GM19193 (cell line): ENCODE data around the gene NCOA6.

Experiments
- POLR2A ChIP-seq: IDR thresholded peaks from 4 replicates; pipeline ENCODE4 v1.6.1; 2011; ENCODE audit not compliant: insufficient read depth, insufficient read length; ENCODE audit errors: extremely low read depth

NCOA6 gene

DNA sequence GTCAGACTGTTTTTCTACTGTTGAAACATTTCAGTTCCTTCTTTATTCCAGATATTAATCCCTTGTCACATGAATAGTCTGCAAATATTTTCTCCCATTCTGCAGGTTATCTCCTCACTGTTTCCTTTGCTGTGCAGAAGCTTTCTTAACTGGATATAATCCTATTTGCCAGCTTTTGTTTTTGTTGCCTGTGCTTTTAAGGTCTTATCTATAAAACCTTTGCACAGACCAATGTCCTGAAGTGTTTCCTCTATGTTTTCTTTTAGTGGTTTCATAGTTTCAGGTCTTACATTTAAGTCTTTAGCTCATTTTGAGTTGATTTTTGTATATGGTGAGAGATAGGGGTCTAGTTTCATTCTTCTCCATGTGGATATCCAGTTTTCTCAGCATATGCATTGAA, 19.2 kb downstream of the NCOA6 start:
- no peak for TF ChIP-seq POLR2A

DNA sequence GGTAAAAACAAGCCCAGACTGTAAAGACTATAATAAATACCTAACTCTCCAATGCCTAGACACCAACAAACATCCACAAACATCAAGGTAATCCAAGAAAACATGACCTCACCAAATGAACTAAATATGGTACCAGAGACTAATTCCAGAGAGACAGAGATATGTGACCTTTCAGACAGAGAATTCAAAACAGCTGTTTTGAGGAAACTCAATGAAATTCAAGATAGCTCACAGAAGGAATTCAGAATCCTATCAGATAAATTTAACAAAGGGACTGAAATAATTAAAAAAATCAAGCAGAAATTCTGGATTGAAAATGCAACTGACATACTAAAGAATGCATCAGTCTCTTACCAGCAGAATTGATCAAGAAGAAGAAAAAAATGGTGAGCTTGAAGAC, 26.6 kb downstream of the NCOA6 start:
- no peak for TF ChIP-seq POLR2A

DNA sequence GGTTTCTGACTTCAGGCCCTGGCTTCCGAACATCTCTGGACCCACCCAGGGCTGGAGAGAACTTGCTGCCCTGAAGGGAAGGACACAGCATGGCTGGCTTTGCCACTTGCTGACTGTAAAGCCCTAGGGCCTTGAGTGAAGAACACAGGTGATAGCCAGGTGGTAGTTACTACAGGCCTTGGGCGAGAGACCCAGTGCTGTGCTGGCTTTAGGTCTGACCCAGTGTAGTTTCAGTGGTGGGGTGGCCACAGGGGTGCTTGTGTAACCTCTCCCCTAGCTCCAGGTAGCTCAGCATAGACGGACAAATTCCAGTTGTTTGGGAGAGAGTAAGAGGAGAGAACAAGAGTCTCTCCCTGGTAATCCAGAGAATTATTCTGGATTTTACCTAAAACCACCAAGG, 27.1 kb downstream of the NCOA6 start:
- no peak for TF ChIP-seq POLR2A

DNA sequence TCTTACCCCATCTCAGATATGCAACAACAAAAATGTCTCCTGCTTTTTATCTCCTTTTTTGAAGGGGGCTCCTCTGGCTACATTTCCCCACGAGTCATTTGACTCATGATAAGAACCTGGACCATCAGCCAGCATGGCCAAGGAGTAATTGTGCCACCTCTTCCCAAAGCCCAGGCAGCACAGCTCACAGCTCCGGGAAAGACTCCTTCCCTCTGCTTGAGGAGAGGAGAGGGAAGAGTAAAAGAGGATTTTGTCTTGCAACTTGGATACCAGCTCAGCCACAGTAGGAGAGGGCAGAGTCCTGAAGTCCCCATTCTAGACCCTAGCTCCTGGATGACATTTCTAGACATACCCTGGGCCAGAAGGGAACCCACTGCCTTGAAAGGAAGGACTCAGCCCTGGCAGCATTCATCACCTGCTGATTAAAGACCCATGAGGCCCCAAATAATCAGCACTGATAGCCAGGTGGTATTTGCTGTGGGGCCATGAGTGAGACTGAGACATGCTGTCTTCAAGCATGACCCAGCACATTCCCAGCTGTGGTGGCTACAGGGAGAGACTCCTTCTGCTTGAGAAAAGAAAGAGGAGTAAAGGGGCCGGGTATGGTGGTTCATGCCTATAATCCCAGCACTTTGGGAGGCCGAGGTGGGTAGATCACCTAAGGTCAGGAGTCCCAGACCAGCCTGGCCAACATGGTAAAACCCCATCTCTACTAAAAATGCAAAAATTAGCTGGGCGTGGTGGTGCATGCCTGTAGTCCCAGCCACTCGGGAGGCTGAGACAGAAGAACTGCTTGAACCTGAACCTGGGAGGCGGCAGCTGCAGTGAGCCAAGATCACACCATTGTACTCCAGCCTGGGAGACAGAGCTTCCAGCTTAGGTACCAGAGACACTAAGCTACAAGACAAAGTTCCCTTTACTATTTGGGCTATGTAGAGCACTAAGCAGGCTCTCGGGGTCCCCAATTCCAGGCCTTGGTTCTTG, 28.1 kb downstream of the NCOA6 start:
- TF ChIP-seq POLR2A = no peak

DNA sequence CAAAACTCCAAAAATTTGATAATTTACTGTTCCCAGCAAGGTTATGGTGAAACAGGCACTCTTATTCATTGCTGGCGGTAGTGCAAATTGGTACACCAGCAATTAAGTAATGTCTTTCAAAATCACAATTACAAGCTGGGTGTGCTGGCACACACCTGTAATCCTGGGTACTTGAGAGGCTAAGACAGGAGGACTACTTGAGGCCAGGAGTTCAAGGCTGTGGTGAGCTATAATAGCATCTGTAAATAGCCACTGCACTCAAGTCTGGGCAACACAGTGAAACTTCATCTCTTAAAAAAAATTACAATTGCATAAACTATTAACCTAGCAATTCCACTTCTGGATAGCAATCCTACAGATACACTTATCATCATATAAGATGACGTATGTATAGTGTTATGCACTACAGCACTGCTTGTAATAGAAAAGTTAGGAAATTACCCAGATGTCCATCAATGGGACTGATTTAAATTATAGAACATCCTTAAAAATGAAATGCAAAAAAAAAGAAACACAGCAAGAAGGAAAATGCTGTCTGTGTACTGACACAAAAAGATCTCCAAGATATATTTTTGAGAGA, 31.4 kb downstream of the NCOA6 start:
- TF ChIP-seq POLR2A = no peak

DNA sequence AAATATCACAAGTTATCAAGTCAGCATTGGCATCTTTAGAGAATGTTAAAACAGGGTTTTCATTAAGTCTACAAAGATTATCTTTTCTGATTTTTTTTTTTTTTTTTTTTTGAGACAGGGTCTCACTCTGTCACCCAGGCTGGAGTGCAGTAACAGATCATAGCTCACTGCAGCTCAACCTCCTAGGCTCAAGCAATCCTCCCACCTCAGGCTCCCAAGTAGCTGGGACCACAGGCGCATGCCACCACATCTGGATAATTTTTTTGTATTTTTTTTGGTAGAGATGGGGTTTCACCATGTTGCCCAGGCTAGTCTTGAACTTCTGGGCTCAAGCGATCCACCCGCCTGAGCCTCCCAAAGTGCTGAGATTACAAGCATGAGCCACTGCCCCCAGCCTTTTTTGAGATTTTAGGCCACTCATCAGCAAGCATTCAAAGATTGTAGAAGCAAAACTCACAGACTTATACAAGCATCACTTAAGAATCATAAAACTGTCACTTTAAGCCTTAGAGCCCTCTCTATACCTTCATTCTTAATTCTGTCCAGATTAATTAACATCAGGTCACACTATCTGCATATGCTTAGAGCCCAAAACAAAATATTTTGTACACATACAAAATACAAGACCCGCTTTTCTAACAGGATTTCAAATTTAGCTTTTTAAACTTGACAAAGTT, 32.6 kb downstream of the NCOA6 start:
- TF ChIP-seq POLR2A = no peak

- TF ChIP-seq POLR2A = no peak
Observed at GRCh38 chr20:34791289-34792020, 34.0 kb downstream of the NCOA6 start.

DNA sequence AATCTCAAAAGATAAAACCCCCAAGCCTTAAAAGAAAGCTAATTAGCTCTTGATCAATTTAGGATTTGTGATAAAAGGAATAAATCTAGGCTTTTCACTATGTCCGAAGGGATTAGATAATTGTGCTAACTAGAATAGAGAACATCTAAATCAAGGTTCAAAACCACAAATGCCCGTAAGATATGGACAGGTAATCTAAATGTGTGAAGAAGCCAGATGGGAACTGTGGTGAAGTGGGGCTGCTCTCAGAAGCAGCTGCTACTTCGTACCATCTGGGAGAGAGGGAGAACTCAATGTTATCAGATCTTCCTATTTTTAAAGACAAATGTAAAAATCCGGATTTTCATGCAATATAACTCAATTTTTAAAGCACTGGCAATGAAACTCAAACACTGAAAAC, 44.2 kb downstream of the NCOA6 start:
- TF ChIP-seq POLR2A = no peak

- no peak for TF ChIP-seq POLR2A
Observed at GRCh38 chr20:34776177-34776576, 49.3 kb downstream of the NCOA6 start.

- no peak for TF ChIP-seq POLR2A
Observed at GRCh38 chr20:34774886-34775285, 50.6 kb downstream of the NCOA6 start.

DNA sequence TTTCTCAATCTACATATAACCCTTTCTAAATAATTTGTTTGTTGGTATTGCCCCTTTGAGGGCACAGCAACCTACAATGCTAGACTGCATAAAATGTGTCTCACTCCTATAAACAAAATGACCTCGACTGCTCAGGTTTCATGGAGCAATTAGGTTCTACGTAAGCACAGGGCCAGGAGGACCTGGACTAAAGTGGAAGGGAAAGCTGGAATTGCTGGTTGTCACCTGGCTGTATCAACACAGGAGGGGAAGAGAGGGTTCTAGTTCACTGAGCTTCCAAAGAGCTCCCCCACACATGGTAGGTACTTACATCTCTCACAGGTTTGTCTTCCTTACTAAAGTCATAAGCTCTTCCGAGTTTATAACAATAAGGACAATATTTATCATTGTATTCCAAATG, 51.0 kb downstream of the NCOA6 start:
- TF ChIP-seq POLR2A = no peak

DNA sequence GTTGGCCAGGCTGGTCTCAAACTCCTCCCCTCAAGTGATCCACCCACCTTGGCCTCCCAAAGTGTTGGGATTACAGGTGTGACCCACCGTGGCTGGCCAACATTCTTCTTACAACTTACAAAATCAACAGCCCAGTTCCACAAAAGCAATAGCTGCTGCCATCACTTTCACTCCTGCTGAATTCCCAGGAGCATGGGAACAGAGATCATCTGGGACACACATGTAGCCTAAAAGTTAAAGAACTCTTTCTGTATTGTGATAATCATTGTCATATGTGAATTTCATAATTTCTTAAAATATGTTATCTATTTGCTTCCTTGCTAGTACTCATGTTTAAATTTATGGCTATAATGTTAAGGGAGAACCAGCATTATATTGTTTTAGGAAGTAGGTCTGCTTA, 51.7 kb downstream of the NCOA6 start:
- TF ChIP-seq POLR2A = no peak

DNA sequence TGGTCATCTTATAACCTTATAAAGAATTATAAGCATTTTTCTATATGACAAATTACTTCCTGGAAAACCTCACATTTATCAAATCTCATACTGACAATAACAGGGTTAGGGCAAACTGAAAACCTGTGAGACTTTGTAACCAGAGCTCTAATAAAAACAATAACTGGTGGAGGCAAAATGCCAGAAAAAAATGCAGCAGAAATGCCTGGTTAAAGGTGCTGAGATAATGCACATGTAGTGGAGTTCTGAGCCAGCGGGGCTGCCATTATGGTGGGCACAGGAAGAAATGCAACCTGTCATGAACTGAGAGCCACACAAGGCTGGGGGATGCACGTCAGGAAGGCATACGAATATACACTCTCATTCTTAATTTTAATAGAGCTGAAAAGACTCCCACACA, 53.0 kb downstream of the NCOA6 start:
- TF ChIP-seq POLR2A = no peak

- no peak for TF ChIP-seq POLR2A
Observed at GRCh38 chr20:34771680-34772081, 53.8 kb downstream of the NCOA6 start.

DNA sequence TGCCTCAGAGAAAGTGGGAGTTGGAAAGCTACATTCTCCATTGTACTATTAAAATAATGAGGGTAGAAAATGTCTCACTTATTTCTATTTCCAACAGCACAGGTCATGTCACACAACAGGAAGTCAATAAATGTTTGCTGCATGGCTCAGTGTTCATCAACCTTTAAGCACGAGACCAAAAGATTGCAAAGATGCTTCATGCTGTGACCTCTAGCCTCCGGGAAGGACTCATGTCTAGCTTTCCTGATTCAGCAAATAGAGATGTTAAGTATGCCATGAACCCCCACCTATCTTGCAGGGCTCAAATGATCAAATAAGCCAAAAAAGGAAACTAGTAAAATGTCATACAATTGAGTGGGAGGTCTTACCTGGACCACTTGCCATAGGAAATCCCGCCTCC, 57.4 kb downstream of the NCOA6 start:
- TF ChIP-seq POLR2A = no peak

GRCh38 chr20:34762031-34762555, 63.4 kb downstream of the NCOA6 start:
- no peak for TF ChIP-seq POLR2A

DNA sequence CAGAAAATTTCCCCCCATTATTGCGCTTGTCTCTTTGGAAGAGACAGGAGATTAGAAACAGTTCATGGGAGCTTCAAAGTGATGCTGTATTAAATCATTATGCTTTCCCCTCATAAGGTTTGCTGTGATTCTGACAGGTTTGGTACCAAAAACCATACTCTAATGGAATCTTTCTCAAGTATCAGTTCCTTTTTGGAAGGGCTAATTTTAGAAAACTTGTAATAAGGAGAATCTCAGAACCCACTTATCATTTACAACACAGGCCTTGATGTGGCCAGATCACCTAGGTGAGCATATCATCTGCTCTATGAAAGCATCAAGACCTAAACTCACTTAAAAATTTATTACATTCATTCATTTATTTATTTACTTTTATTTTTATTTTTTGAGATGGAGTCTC, 70.1 kb downstream of the NCOA6 start:
- TF ChIP-seq POLR2A = no peak
